HEK293T (cell line): ENCODE results near the gene SORBS2.

Source experiments
- CTCF ChIA-PET: fragments of 350-600 bp; formaldehyde crosslinking; extraction: SDS; loops from one replicate; lab custom pipeline; 2021; ENCODE audit warnings: antibody characterized with exemption, inconsistent platforms; lab: Yijun Ruan, JAX
- POLR2A ChIA-PET: fragments of 350-600 bp; formaldehyde crosslinking; extraction: SDS; loops from one replicate; lab custom pipeline; 2020; ENCODE audit warnings: antibody characterized with exemption, inconsistent platforms; lab: Yijun Ruan, JAX
- DNase-seq: peaks from one replicate; pipeline ENCODE4 v3.0.0; 2012; ENCODE audit warnings: mixed read lengths; ENCODE audit errors: extremely low spot score
- ARNT ChIP-seq: fragments of 450-650 bp; IDR thresholded peaks from 2 replicates; pipeline ENCODE4 v1.6.1; 2017; ENCODE audit warnings: mild to moderate bottlenecking
- BHLHE40 ChIP-seq: fragments of 450-650 bp; IDR thresholded peaks from 2 replicates; pipeline ENCODE4 v1.6.1; 2016; ENCODE audit warnings: mild to moderate bottlenecking, moderate library complexity, borderline replicate concordance
- CTBP1 ChIP-seq: fragments of 450-650 bp; IDR thresholded peaks from 2 replicates; pipeline ENCODE4 v1.6.1; 2016; ENCODE audit warnings: borderline replicate concordance
- ELF4 ChIP-seq: fragments of 450-650 bp; IDR thresholded peaks from 2 replicates; pipeline ENCODE4 v1.6.1; 2017; ENCODE audit warnings: antibody characterized with exemption
- FOXA1 ChIP-seq: fragments of 450-650 bp; IDR thresholded peaks from 2 replicates; pipeline ENCODE4 v1.6.1; 2016; ENCODE audit warnings: mild to moderate bottlenecking
- FOXK2 ChIP-seq: fragments of 450-650 bp; IDR thresholded peaks from 2 replicates; pipeline ENCODE4 v1.6.1; 2016; ENCODE audit warnings: mild to moderate bottlenecking
- FOXM1 ChIP-seq: fragments of 450-650 bp; IDR thresholded peaks from 2 replicates; pipeline ENCODE4 v1.6.1; 2017; ENCODE audit warnings: mild to moderate bottlenecking, borderline replicate concordance
- HDGF ChIP-seq: fragments of 450-650 bp; IDR thresholded peaks from 2 replicates; pipeline ENCODE4 v1.6.1; 2017; ENCODE audit warnings: antibody characterized with exemption, borderline replicate concordance
- L3MBTL2 ChIP-seq: fragments of 450-650 bp; conservative IDR thresholded peaks from 2 replicates; pipeline ENCODE4 v1.6.1; 2016; ENCODE audit warnings: mild to moderate bottlenecking
- LEF1 ChIP-seq: fragments of 450-650 bp; IDR thresholded peaks from 2 replicates; pipeline ENCODE4 v1.6.1; 2017; ENCODE audit warnings: mild to moderate bottlenecking, borderline replicate concordance
- NFRKB ChIP-seq: fragments of 450-650 bp; IDR thresholded peaks from 2 replicates; pipeline ENCODE4 v1.6.1; 2016; ENCODE audit warnings: mild to moderate bottlenecking, moderate library complexity
- PKNOX1 ChIP-seq: fragments of 450-650 bp; IDR thresholded peaks from 2 replicates; pipeline ENCODE4 v1.6.1; 2016
- SP1 ChIP-seq: fragments of 450-650 bp; IDR thresholded peaks from 2 replicates; pipeline ENCODE4 v1.6.1; 2017
- SUZ12 ChIP-seq: fragments of 450-650 bp; IDR thresholded peaks from 2 replicates; pipeline ENCODE4 v1.6.1; 2016; ENCODE audit warnings: mild to moderate bottlenecking
- TARDBP ChIP-seq: fragments of 450-650 bp; IDR thresholded peaks from 2 replicates; pipeline ENCODE4 v1.6.1; 2016
- ZNF384 ChIP-seq: fragments of 450-650 bp; IDR thresholded peaks from 2 replicates; pipeline ENCODE4 v1.6.1; 2016

The SORBS2 gene

GRCh38 chr4:185587030-185587426 lies 225.0 kb downstream of the SORBS2 start:
- CTCF ChIA-PET, result interaction anchor here (1.0 to 4.8 kb wide), 2 partner anchors 11 to 435 kb away, joined by 6 to 21 read pairs; no protein-coding TSS in a partner anchor
- DNase-seq, result no peak
- POLR2A ChIA-PET, result interaction anchor here (0.9 kb wide), 1 partner anchor 13 kb away, joined by 3 read pairs; no protein-coding TSS in a partner anchor
- TF ChIP-seq CTBP1, result no peak
- TF ChIP-seq LEF1, result no peak
- TF ChIP-seq ARNT, result no peak
- no peak for TF ChIP-seq FOXK2
- TF ChIP-seq HDGF, result no peak
- no peak for TF ChIP-seq PKNOX1
- no peak for TF ChIP-seq L3MBTL2
- TF ChIP-seq SUZ12, result no peak
- no peak for TF ChIP-seq FOXM1
- no peak for TF ChIP-seq ELF4
- TF ChIP-seq SP1, result no peak
- TF ChIP-seq NFRKB, result no peak
- no peak for TF ChIP-seq FOXA1
- no peak for TF ChIP-seq ZNF384
- TF ChIP-seq TARDBP, result no peak
- no peak for TF ChIP-seq BHLHE40

DNA sequence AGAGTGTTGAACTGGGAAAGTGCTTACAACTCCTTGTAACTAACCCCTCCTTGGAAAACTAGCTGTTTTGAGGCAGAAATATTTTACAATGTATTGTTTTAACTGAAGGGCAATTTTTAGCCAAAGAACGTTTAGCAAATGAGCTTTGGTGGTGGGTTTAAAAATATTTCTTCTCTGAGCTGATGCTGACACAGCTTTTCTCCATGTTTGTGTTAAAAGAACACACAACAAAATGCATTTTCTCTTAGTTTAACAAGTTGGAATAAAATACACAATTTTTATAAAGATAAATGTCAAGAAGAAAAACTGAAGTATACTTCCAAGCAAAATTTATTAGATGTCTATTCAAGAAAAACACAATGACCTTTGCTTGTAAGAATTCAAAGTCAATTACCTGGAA lies 226.8 kb downstream of the SORBS2 start:
- TF ChIP-seq FOXK2 (no peak), SUZ12 (no peak), TARDBP (no peak), L3MBTL2 (no peak), BHLHE40 (no peak), LEF1 (no peak), FOXM1 (no peak), FOXA1 (no peak), CTBP1 (no peak), PKNOX1 (no peak), SP1 (no peak), HDGF (no peak), ZNF384 (no peak), ELF4 (no peak), NFRKB (no peak), ARNT (no peak)
- DNase-seq, result no peak
- ChIA-PET CTCF (interaction anchor here (4.8 kb wide), 1 partner anchor 12 kb away, joined by 21 read pairs; no protein-coding TSS in a partner anchor), POLR2A (no interaction called here)

DNA sequence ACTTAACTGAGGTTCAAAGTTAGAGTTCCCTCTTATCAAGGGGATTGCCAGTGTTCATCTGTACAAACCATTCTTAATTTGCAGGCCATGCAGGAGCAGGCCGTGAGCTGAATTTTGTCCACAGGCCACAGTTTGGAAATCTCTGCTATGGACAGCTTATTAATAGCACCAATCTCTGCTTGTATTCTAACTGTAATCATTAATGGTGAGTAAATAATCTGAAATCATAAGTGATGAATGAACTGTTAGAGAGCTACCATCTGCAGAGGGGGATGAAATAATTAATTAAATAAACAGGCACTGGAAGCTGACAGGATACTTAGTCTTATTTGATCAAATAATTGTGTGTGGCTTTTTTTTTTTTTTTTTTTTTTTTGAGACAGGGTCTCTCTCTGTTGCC lies 228.2 kb downstream of the SORBS2 start:
- ChIA-PET POLR2A (no interaction called here), CTCF (no interaction called here)
- TF ChIP-seq ZNF384, result no peak
- TF ChIP-seq FOXA1, result no peak
- no peak for TF ChIP-seq FOXK2
- TF ChIP-seq NFRKB, result no peak
- no peak for TF ChIP-seq CTBP1
- no peak for TF ChIP-seq ARNT
- no peak for TF ChIP-seq L3MBTL2
- TF ChIP-seq ELF4, result no peak
- TF ChIP-seq TARDBP, result no peak
- TF ChIP-seq SUZ12, result no peak
- no peak for TF ChIP-seq HDGF
- DNase-seq, result no peak

DNA sequence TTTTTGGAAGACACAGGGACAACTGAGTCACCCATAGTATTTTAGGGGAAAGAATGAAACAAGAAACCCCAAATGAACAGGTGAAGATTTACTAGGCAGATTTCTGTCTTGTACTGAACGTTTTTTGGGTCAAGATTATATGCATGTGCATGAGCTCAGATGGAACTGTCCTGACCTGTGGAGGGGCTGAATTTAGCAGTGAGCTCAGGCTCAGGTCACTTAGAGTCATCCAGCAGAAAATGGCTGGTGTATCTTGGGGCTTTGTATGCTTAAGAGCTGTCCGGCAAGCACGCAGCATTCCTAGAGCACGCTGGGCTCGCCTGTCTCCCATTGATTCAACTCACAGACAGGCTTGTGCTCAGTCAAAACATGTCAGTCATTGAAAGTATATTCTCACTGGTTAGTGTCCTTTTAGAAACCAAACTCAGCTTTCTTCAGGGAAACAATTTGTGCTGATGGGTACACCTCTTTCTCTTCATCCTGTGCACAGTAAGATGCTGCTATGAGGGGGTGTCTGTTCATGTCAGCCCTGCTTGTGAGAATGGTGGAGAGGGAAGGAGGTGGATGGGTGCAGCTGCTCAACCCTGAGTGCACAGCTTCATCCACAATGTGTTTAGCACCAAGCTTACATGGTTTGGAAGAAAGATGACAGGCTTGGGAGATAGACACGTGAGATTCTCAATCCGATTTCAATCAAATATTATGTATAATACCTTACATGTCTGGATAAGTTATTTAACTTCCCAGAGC lies 229.2 kb downstream of the SORBS2 start:
- DNase-seq, result no peak
- POLR2A ChIA-PET, result interaction anchor here (1.5 kb wide), 1 partner anchor 9 kb away, joined by 8 read pairs; no protein-coding TSS in a partner anchor
- TF ChIP-seq SP1 (no peak), BHLHE40 (no peak), FOXA1 (no peak), NFRKB (no peak), CTBP1 (no peak), SUZ12 (no peak), FOXM1 (no peak), L3MBTL2 (no peak), LEF1 (no peak), HDGF (no peak), FOXK2 (no peak), PKNOX1 (no peak)
- CTCF ChIA-PET, result interaction anchor here (0.5 to 1.1 kb wide), 3 partner anchors 9 to 58 kb away, joined by 3 read pairs; no protein-coding TSS in a partner anchor

DNA sequence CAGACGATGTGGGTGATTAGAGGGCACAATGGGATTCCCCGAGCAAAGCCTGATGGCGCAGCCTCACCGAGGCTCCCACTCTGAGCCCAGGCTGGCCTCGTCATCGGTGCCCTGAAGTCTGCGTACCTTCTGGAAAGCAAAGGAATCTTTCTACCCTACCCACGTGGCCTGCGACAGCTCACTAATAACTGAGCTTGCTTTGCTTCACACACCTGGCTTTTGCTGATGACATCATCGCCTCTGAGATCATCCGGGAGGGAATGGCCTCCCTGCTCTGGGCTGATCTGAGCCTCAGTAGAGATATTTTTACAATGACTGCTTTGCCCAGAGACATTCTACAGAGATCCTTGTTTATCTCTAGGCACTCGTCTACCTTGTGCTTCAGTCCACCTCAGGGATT lies 231.3 kb downstream of the SORBS2 start:
- DNase-seq, result no peak
- no peak for TF ChIP-seq FOXA1
- no peak for TF ChIP-seq FOXM1
- TF ChIP-seq LEF1, result no peak
- no peak for TF ChIP-seq SUZ12
- no peak for TF ChIP-seq ZNF384
- TF ChIP-seq ARNT, result no peak
- no peak for TF ChIP-seq BHLHE40
- no peak for TF ChIP-seq HDGF
- no peak for TF ChIP-seq ELF4
- no peak for TF ChIP-seq NFRKB
- no peak for TF ChIP-seq SP1
- no peak for TF ChIP-seq L3MBTL2
- TF ChIP-seq CTBP1, result no peak
- TF ChIP-seq PKNOX1, result no peak
- TF ChIP-seq FOXK2, result no peak
- TF ChIP-seq TARDBP, result no peak
- ChIA-PET CTCF (interaction anchor here (0.6 kb wide), 1 partner anchor 446 kb away, joined by 3 read pairs; no protein-coding TSS in a partner anchor), POLR2A (interaction anchor here (1.0 to 1.2 kb wide), 3 partner anchors 20 to 155 kb away, joined by 3 to 4 read pairs (median 3); partner anchors contain the start of genes PDLIM3 and UFSP2)
